Peyer's patch (tissue), 4 donors: ENCODE measurements around the gene SLAMF1. TPM values are rescaled to one million over a fixed set of nuclear protein-coding genes. Genes with fewer than 3 reads are reported as not detected.
"Not testable (repeated sequence)": the region's sequence is repeated elsewhere in the genome, so short reads cannot be mapped to it uniquely, and the experiment has no call there.

ENCODE experiments used
- DNase-seq, 3 donors: peaks; one replicate each; pipeline ENCODE4 v3.0.0-alpha.2; 2017 to 2019
- H3K27ac ChIP-seq, 4 donors: fragments of 200-600 bp; sonication (generic); one replicate each; pipeline ENCODE4 v1.5.1; 2016 to 2019
- H3K27me3 ChIP-seq, 2 donors: fragments of 200-600 bp; sonication (generic); one replicate each; pipeline ENCODE4 v1.5.1; 2019
- H3K36me3 ChIP-seq, 3 donors: fragments of 200-600 bp; sonication (generic); one replicate each; pipeline ENCODE4 v1.5.1; 2016 to 2019
- H3K4me1 ChIP-seq, 4 donors: fragments of 200-600 bp; sonication (generic); one replicate each; pipeline ENCODE4 v1.5.1; 2016 to 2019
- H3K4me3 ChIP-seq, 4 donors: fragments of 200-600 bp; sonication (generic); 1 replicate in 3 of 4; 2 replicates in 1 of 4; pipeline ENCODE4 v1.5.1; 2016 to 2019; ENCODE audit warnings: mild to moderate bottlenecking in 1 of 4
- H3K9me3 ChIP-seq, 4 donors: fragments of 200-600 bp; sonication (generic); one replicate each; pipeline ENCODE4 v1.5.1; 2016 to 2019; ENCODE audit warnings: mild to moderate bottlenecking in 1 of 4
- POLR2A ChIP-seq, 2 donors: fragments of 450-650 bp; IDR thresholded peaks; one replicate each; pipeline ENCODE4 v1.5.1; 2017; ENCODE audit warnings: antibody characterized with exemption in 2 of 2, mild to moderate bottlenecking in 2 of 2, moderate library complexity in 2 of 2
- total RNA-seq, 4 donors: library from RNA; depleted of rRNA; stranded (reverse); fragments of >200 nt; gene quantifications; one replicate each; pipeline ENCODE4 v1.1.0, GENCODE V29; 2016
- TF ChIP-seq, protein P1 (sequence below), 6 experiments: fragments of 450-650 bp in 4 of 6; fragments of 200-600 bp in 2 of 6; sonication (generic) in 1 of 6; IDR thresholded peaks; one replicate each; pipeline ENCODE4 v1.5.1; 2017 to 2019; ENCODE audit warnings: antibody characterized with exemption in 6 of 6, mild to moderate bottlenecking in 3 of 6, moderate library complexity in 1 of 6

The SLAMF1 gene
- total RNA-seq, 4 donors from 2014 or later = 2.5 to 9.1 (median 6.0) TPM; not detected in 1

- no peak for DNase-seq
- Histone ChIP-seq H3K36me3 (no peaks in the 10 kb centered on the region), H3K4me1 (peaks cover 0 to 4% (median 0%) of the 10 kb centered on the region in 4 donors), H3K9me3 (no peaks in the 10 kb centered on the region), H3K27ac (peak overlapping the region in 1 of 4 donors; percentile 31), H3K4me3 (no peak overlapping the region), H3K27me3 (no peaks in the 10 kb centered on the region)
- TF ChIP-seq, protein P1, sequence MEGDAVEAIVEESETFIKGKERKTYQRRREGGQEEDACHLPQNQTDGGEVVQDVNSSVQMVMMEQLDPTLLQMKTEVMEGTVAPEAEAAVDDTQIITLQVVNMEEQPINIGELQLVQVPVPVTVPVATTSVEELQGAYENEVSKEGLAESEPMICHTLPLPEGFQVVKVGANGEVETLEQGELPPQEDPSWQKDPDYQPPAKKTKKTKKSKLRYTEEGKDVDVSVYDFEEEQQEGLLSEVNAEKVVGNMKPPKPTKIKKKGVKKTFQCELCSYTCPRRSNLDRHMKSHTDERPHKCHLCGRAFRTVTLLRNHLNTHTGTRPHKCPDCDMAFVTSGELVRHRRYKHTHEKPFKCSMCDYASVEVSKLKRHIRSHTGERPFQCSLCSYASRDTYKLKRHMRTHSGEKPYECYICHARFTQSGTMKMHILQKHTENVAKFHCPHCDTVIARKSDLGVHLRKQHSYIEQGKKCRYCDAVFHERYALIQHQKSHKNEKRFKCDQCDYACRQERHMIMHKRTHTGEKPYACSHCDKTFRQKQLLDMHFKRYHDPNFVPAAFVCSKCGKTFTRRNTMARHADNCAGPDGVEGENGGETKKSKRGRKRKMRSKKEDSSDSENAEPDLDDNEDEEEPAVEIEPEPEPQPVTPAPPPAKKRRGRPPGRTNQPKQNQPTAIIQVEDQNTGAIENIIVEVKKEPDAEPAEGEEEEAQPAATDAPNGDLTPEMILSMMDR (IDR thresholded peaks at IDR 0.05) = no peak
- no peak for TF ChIP-seq POLR2A (IDR thresholded peaks at IDR 0.05)
Observed at GRCh38 chr1:160653620-160654016, 6.8 kb upstream of the SLAMF1 start.

- peaks cover 0 to 4% (median 0%) of the 10 kb centered on the region in 4 donors for H3K4me1 ChIP-seq
Observed at GRCh38 chr1:160652924-160653619, 6.2 kb upstream of the SLAMF1 start.

GRCh38 chr1:160652065-160652641 is 5.3 kb upstream of the SLAMF1 start:
- H3K36me3 ChIP-seq, H3K9me3 ChIP-seq, H3K4me3 ChIP-seq, H3K27me3 ChIP-seq, H3K4me1 ChIP-seq, DNase-seq: not testable (repeated sequence)
- H3K27ac ChIP-seq = peak overlapping the region in 2 of 4 donors; percentile 25 to 35

More at GRCh38 chr1:160652924-160653619, 6.2 kb upstream of the SLAMF1 start:
- no peaks in the 10 kb centered on the region for H3K9me3 ChIP-seq
- H3K4me3 ChIP-seq = no peak overlapping the region
- peak overlapping the region in 1 of 4 donors; percentile 35 for H3K27ac ChIP-seq
- no peak for TF ChIP-seq POLR2A (IDR thresholded peaks at IDR 0.05)
- TF ChIP-seq, protein P1 (IDR thresholded peaks at IDR 0.05) = no peak
- no peaks in the 10 kb centered on the region for H3K36me3 ChIP-seq
- no peak for DNase-seq
- no peaks in the 10 kb centered on the region for H3K27me3 ChIP-seq

DNA sequence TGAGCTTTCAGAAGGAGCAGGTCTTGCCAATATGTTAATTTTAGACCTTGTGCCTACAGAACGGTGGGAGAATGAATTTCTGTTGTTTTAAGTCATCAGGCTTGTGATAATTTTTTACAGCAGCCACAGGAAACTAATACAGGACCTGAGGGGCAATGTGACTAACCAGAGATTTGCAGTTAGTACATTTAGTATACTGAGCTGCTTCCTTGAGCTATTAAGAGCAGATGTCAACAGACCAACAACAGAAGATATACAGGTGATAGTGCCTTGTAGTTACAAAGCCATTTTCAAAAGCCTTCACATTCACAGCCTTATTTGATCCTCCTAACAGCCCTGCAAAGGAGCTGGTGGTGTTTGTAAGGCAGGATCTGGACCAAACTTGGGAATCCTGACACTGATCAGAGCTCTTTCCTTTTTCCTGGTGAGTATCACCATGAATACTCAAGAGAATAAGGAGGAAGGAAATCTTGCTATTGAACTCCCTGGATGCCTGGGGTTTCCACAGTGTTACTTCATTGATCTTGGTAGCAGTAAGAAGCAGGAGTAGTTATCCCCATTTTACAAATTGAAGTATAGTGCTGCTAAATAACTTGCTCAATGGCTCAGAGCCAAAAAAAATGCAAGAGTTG is 4.7 kb upstream of the SLAMF1 start:
- peaks cover 0 to 4% (median 0%) of the 10 kb centered on the region in 4 donors for H3K4me1 ChIP-seq
- TF ChIP-seq POLR2A (IDR thresholded peaks at IDR 0.05) = no peak
- TF ChIP-seq, protein P1 (IDR thresholded peaks at IDR 0.05) = no peak
- H3K27me3 ChIP-seq = no peaks in the 10 kb centered on the region
- H3K27ac ChIP-seq = peak overlapping the region in 2 of 4 donors; percentile 25 to 35
- DNase-seq = no peak
- H3K36me3 ChIP-seq = no peaks in the 10 kb centered on the region
- H3K4me3 ChIP-seq = no peak overlapping the region
- H3K9me3 ChIP-seq = no peaks in the 10 kb centered on the region

DNA sequence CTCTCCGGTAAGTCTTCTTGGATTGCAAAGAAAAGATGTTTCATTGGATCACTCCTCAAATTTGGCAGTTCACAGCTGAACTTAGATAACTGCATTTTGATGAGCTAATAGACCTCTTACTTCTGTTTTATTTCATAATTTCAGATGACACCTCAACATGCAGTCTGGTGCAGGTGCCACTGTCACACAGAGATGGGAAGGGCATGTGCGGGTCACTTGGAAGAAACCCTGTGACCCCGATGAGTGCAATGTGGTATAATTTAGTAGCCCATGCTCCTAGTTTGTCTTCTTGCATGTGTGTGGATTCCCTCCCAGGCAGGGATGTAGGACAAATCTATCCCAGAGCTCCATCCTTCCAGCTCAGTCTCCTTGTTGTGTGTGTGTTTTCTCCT is 481 bp upstream of the SLAMF1 start:
- TF ChIP-seq POLR2A (IDR thresholded peaks at IDR 0.05) = no peak
- TF ChIP-seq, protein P1 (IDR thresholded peaks at IDR 0.05) = no peak
- Histone ChIP-seq H3K27ac (peak overlapping the region in 3 of 4 donors; percentile 67 to 79 (median 67)), H3K36me3 (no peaks in the 10 kb centered on the region), H3K4me1 (peaks cover 0 to 4% (median 0%) of the 10 kb centered on the region in 4 donors), H3K27me3 (no peaks in the 10 kb centered on the region), H3K9me3 (no peaks in the 10 kb centered on the region), H3K4me3 (peak overlapping the region; percentile 31 to 41 (median 38))
- no peak for DNase-seq

GRCh38 chr1:160646180-160646579 is 664 bp downstream of the SLAMF1 start:
- H3K4me3 ChIP-seq = peak overlapping the region; percentile 31 to 41 (median 38)
- DNase-seq = no peak
- TF ChIP-seq, protein P1 (IDR thresholded peaks at IDR 0.05) = no peak
- TF ChIP-seq POLR2A (IDR thresholded peaks at IDR 0.05) = no peak
- H3K27me3 ChIP-seq = no peaks in the 10 kb centered on the region
- peak overlapping the region; percentile 56 to 79 (median 67) for H3K27ac ChIP-seq
- H3K4me1 ChIP-seq = no peaks in the 10 kb centered on the region
- H3K9me3 ChIP-seq = no peaks in the 10 kb centered on the region
- no peaks in the 10 kb centered on the region for H3K36me3 ChIP-seq
